HG02571 (cell line): ENCODE data around the gene PTPRR.
"Not testable (repeated sequence)": the region's sequence is repeated elsewhere in the genome, so short reads cannot be mapped to it uniquely, and the experiment has no call there.

Experiments
- ATAC-seq: cut with Tn5 transposase; IDR thresholded peaks from one replicate; pipeline ENCODE4 v1.9.1; 2021; ENCODE audit warnings: mild to moderate bottlenecking, moderate library complexity; ENCODE audit not compliant: unreplicated experiment

The PTPRR gene

GRCh38 chr12:70752327-70752726 is 168.2 kb downstream of the PTPRR start:
- no peak for ATAC-seq

DNA sequence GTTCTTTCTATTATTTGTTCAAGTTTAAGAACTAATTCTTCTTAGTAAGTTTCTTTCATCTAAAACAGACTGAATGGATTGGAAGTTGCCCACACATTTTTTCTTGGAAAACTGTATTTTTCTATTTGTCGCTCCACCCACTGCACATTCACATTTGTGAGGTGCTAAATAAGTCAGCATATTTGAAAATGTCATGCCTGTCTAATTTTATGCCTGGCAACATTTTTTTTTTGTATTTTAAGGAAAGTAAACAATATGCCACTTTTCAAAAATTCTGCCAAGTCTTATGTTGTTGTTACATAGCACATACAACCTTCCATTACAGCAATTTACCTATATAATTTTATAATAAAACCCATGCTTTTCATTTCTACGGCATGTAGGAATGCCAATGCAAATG is 170.6 kb downstream of the PTPRR start:
- ATAC-seq: no peak

DNA sequence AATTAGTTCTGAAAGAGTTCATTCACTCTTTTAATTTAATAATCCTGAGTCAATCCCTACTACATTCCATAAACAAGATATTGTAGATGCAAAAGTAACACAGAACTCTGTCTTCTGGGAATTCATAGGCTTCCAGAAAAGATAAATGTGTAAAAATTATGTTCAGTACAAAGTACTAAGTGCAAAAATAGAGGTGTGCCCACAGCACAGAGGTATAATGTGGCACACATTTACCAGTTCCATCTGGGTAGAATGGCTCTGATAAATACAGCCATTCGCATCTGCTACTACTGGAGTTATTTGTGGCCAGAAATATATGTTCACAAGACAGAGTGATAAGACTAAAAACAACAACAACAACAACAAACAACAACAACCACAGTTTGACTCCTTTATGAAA is 171.7 kb downstream of the PTPRR start:
- ATAC-seq: no peak

GRCh38 chr12:70747445-70748260 is 172.9 kb downstream of the PTPRR start:
- no peak for ATAC-seq

- ATAC-seq: no peak
Measured at GRCh38 chr12:70745048-70745447, 175.5 kb downstream of the PTPRR start.

GRCh38 chr12:70744178-70744577 is 176.4 kb downstream of the PTPRR start:
- no peak for ATAC-seq

DNA sequence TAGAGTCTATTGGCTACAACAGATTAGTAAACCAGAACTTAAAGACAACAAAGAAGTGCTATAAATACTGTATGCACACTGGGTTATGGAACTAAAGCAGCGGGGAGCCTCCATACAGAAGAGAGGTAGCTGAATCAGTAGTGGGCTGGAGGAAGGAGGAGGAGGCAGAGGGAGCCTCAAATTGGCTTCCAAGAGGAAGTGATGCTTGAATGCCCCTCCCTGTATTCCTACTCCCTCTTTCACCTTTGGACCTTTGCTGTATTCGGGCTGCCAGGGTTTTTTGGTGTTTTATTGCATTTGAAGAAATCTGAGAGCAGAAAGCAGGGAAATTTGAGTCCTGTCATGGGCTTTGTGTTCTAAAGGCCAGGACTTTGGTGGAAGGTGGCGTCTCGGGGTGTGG is 179.3 kb downstream of the PTPRR start:
- no peak for ATAC-seq

DNA sequence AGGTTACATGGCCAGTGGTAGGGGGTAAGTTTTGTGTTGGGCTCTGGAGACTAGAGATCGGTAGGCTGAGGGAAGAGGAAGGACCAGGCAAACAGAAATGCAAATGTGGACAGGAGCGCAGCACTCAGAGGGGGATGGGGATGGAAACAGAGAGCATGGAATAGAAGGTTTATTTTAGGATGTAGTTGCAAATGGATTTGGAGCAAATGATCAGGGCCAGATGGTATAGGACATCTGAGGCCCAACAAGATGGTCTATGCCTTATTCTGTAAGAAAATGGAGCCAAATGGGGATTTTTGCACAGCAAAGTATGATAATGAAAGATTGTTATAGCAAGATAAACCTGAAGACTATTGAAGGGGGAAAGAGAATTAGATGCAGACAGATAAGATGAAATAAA is 180.8 kb downstream of the PTPRR start:
- no peak for ATAC-seq

DNA sequence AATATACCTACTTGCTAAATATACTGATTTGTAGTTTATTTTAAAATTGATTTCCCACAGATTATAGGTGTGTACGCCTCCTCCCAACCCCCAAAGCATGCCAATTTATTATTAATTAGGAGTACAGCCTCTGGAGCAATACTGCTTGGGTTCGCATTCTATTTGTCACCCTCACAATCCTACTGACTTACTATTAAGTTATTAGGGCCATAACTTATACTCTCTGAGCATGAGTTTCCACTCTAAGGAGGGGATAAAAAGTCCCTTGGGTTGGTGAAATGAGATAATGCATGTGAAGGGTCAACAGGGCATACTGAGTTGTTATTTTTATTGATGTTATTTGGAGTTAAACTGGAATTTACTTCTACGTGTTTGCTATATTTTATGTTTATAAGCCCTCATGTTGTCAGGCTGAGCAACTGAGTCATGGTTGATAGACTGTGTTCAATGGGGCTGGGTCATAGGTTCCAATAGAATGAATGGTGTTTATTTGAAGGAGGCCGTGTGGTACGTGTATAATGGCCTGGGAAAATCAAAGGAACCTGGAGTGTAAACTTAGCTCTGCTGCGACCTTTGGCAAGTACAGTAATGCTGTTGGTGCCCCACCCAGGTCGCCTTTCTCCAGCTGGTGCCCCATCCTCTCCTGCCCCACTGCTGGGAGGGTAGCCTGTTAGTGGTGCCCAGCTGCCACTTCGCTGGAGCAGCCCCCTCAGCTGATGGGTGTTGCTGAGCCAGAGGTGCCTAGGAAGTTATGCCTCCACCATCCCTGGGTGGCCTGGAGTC is 184.0 kb downstream of the PTPRR start:
- no peak for ATAC-seq

GRCh38 chr12:70735197-70735596 is 185.3 kb downstream of the PTPRR start:
- ATAC-seq: not testable (repeated sequence)

- peak; percentile 91 for ATAC-seq
Measured at GRCh38 chr12:70733385-70733784, 187.2 kb downstream of the PTPRR start.

DNA sequence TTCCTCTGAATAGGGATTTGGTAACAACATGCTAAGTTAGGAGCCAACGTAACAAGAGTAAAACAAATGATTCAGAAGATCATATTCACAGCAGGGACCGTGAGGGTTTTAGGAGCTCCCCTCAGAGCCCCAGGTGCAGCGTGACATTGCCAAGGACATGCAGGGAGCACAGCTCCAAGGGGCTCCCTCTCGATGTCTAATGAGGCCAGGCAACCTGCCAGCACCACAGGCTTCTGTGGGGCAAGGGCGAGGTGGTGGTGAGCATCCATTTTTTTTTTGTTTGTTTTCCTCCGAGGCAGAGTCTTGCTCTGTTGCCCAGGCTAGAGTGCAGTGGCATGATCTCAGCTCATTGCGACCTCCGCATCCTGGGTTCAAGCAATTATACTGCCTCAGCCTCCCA is 188.3 kb downstream of the PTPRR start:
- ATAC-seq: no peak

GRCh38 chr12:70730675-70731180 is 189.8 kb downstream of the PTPRR start:
- ATAC-seq: no peak

GRCh38 chr12:70724444-70724843 is 196.1 kb downstream of the PTPRR start:
- no peak for ATAC-seq

DNA sequence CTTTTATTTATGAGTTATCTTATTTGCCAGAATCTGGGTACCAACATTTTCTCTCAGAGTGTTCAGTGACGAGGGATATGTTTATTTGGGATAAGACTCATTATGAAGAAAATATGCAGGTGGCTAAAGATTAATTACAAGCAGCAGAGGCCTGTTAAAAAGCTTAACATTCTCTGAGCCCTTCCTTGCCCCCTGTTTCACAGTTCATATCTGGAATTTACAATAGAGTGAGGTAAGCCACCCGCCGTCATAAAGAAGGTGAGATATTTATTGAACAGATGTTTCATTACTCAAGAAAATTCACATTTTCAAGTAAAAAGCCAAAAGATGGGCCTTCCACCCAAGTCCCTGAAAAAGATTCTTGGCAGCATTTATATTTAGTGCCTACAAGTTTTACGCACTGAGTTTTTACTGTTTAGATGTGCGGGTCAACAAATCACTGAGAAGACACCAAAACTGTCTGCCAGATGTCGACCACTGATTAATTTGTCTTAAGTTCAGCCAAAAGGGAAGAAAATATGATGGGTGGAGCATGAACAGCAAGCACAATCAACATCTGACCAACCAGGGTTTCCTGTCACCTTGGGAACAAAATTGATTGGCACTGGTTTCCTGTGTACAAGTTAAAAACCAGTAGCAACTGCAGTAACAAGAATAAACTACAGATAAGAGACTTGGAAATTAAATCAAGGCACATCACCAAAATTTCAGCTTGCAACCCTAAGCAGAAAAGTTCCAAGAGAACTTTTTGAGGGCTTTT is 197.8 kb downstream of the PTPRR start:
- no peak for ATAC-seq

- no peak for ATAC-seq
Measured at GRCh38 chr12:70721656-70722357, 198.7 kb downstream of the PTPRR start.

- ATAC-seq: no peak
Measured at GRCh38 chr12:70721216-70721615, 199.3 kb downstream of the PTPRR start.

DNA sequence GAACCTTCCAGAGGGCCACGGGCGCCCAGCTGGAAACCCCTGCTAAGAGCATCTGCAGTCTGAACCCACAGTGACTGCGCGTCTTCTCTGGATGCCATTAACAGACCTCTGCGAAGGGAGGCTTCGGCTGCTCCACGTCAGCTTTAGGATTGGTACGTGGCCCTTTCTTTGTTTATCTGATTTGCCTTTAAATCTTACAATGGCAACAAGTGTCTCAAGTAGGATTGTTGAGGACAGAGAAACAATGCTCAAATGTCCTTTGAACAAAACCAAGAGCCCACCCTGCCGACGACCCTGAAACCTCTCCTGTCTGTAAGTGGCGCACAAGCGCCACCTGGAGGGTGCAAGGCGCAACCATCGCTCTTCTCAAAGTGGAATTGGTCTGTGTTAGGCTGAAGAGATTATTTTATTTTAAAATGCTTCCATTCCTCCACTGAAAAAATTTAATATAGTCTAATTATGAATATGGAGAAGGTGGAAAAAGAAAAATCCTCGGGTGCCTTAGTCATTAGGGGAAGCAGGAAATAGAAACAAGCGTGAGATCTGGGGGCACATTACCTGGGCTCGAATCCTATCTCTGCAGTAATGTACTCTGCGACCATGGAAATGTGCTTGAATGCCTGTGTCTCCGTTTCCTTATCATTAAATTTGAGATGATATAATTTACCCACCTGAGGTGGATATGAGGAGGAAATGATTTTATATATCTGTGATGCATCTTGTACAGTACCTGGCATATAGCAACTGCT is 200.7 kb downstream of the PTPRR start:
- no peak for ATAC-seq

GRCh38 chr12:70719071-70719470 is 201.5 kb downstream of the PTPRR start:
- no peak for ATAC-seq

- ATAC-seq: no peak
Measured at GRCh38 chr12:70711831-70712230, 208.7 kb downstream of the PTPRR start.
